Embryonic facial prominence (tissue), 1 donor: ENCODE data around the gene PITPNC1.
"Not testable (repeated sequence)": the region's sequence is repeated elsewhere in the genome, so short reads cannot be mapped to it uniquely, and the experiment has no call there.

Source experiments
- DNase-seq: peaks from one replicate; pipeline ENCODE4 v3.0.0-alpha.2; 2016; ENCODE audit errors: extremely low spot score

The PITPNC1 gene

DNA sequence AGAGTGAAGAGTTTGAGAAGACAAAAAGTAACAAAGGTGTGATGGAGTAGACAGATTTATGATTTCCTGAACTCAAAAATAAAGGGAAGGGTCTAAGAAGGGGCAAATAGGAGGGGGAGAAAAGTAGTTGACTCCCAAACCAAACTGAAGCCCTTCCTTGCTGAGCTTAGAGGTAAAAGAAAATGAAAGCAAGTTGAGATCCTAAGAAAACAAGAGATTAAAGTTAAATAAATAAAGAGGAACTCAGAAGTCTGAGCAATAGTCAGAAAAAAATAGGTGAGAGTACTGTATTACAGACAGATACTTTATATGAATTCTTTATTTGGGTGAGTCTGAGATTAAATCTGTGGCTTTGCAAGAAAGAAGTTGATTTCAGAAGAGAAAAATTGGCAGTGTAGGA lies 7.4 kb upstream of the PITPNC1 start:
- no peak for DNase-seq

DNA sequence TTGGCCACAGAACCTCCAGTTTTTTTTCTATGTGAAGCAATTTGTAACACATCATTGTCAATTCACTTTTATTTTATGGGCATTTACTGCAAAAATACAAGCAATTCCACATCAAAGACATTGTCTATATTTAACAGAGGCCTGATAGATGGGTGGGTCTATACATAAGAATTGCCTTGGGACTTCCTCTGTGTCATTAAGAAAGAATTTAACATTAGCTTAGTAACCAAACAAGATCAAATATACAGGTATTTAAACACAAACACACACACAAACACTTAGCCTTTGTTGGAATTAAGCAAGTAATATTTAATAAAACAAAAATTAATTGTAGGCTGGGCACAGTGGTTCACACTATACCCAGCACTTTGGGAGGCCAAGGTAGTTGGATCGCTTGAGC lies 4.3 kb upstream of the PITPNC1 start:
- no peak for DNase-seq

GRCh38 chr17:67374329-67375053 lies 2.6 kb upstream of the PITPNC1 start:
- DNase-seq = peak; percentile 63

DNA sequence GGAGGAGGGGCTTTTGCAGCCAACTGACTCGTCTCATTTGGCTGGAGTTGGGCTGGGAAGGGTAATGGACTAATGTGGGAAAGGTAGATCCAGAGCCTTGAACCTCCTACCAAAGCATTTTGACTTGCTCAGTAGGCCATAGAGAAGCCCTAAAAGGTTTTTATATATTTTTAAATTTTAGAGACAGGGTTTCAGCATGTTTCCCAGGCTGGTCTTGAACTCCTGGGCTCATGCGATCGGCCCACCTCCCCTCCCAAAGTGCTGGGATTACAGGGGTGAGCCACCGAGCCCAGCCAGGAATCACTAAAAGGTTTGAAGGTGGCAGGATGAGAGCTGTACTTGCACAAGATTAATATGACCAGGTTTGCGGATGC lies 2.0 kb upstream of the PITPNC1 start:
- no peak for DNase-seq

DNA sequence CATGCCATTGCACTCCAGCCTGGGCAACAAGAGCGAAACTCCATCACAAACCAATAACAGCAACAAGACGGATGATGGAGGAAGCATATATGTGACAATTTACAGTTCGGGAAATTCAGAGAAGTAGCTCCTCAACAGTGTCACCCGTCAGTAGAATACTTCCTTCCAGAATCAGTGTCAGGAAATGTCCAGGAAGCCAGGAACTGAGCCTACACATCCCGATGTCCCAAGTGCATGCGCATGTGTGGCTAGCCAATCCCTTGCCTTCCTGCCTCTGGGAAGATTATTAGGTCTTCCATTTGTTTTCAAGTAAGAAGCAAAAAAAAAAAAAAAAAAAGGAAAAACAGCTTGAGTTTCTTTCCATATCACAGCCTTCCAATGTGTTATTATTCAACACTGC lies 1.4 kb upstream of the PITPNC1 start:
- DNase-seq = no peak

- DNase-seq = peak; percentile 83
These were observed 705 bp upstream of the PITPNC1 start for GRCh38 chr17:67376415-67376736.

DNA sequence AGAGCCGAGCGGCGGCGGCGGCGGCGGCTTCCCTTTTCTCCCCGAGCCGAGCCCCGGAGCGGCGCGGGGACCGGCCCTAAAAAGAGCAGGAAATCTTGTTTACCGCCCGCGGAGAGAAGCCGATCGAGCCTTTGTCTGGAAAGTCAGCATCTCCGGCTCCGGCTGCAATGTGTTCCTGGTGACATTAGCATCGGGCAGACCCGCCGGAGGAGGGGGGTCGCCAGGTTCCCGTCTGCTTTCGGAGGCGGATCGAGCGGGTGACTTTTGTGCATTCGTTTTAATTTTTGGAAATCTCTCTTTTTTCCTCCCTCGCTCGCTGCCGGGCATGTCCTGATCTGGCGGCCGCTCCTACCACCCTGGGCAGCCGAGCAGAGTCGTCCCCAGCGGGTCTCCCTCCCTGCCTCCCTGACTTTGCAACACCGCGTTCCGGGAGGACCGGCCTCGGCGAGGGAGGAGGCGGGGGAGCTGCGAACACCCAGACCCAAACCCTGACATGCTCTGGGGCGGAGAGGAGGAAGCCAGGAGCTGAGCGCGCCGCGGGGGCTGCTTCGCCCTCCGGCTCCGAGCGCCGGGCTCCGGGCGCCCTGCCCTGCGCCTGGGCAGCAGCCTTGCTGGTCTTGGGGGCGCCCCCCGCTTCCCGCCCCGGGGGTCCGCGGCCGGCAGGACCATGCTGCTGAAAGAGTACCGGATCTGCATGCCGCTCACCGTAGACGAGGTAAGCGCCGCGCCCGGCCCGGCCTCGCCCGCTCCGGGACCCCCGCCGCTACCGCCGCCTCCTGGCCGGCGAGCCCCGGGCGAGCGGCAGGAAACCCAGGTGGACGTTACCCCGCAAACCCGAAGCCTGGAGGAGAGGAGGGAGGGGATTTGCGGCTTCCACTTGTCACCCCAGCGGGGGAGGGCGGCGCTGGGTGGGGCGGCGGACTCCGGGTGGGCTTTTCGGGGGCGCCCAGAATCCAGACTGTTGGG lies 690 bp downstream of the PITPNC1 start:
- peak; percentile 49 for DNase-seq

- peak; percentile 49 for DNase-seq
These were observed 1.6 kb downstream of the PITPNC1 start for GRCh38 chr17:67378454-67379250.

- DNase-seq = no peak
These were observed 2.2 kb downstream of the PITPNC1 start for GRCh38 chr17:67379251-67379630.

DNA sequence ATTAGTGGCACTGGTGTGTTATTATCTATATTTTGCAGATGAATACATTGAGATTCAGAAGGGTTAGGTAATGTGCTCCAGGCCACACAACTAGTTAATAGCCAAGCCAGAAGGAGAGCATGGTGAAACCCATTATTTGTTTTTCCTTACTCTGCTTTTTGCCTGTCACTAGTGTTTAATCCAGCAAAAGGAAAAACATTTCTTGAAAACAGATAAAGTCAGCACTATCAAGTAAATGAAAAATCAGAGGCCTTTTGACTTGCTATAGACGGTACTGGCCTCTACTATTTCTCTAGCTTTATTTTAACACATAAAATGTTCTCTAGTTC lies 4.8 kb downstream of the PITPNC1 start:
- DNase-seq = no peak

DNA sequence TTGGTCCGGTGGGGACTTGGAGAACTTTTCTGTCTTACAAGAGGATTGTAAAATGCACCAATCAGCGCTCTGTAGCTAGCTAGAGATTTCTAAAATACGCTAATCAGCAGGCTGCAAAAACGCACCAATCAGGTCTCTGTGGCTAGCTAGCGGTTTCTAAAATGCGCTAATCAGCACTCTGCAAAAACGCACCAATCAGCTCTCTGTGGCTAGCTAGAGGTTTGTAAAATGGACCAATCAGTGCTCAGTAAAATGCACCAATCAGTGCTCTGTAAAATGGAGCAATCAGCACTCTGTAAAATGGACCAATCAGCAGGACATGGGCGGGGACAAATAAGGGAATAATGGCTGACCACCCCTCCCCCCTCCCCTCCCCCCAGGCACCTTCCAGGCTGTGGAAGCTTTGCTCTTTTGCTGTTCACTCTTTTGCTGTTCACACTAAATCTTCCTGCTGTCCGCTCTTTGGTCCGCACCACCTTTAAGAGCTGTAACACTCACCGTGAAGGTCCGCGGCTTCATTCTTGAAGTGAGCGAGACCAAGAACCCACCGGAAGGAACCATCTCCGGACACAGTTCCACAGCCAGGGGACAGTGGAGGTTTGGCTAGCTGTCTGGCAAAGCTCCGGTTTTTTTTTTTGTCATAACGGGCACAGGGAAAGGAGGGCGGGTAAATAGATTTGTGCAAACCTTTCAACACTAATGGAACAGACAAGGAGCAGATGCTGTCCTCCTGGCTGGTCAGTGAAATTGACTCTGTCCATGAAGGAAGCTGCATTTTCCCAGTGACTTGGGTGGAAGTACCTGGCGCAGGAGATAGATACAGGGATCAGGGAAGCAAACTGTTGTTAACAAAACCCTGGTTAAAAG lies 8.3 kb downstream of the PITPNC1 start:
- no peak for DNase-seq

DNA sequence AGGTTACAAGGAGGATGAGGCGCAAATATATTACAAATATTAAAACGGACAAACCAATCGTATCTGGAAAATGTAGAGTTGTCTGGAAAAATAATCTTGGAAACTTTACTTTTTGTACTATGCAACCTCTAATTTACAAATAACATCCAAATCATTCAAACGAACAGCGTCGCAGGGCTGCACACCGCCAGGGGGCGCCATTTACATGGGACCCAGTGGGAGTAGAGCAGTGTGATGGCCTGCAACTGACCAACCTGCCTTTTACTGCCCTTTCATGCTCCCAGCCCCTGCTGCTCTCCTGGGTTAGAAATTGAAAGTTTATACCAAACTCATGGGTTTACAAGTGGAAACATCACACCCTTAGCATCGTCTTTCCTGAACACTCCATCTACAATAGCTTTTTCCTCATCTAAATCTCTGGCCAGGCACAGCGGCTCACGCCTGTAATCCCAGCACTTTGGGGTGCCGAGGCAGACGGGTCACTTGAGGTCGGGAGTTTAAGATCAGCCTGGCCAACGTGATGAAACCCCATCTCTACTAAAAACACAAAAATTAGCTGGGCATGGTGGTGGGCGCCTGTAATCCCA lies 10.0 kb downstream of the PITPNC1 start:
- no peak for DNase-seq

DNA sequence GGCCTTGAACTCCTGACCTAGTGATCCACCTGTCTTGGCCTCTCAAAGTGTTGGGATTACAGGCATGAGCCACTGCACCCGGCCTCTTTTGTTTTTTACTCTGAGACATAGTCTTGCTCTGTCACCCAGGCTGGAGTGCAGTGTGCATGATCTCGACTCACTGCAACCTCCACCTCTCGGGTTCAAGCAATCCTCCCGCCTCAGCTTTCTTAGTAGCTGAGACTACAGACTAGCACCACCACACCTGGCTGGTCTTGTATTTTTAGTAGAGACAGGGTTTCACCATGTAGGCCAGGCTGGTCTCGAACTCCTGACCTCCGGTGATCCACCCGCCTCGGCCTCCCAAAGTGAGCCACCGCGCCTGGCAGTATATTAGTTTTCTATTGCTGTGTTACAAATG lies 11.5 kb downstream of the PITPNC1 start:
- not testable (repeated sequence) for DNase-seq

GRCh38 chr17:67388986-67389385 lies 11.9 kb downstream of the PITPNC1 start:
- DNase-seq = no peak

DNA sequence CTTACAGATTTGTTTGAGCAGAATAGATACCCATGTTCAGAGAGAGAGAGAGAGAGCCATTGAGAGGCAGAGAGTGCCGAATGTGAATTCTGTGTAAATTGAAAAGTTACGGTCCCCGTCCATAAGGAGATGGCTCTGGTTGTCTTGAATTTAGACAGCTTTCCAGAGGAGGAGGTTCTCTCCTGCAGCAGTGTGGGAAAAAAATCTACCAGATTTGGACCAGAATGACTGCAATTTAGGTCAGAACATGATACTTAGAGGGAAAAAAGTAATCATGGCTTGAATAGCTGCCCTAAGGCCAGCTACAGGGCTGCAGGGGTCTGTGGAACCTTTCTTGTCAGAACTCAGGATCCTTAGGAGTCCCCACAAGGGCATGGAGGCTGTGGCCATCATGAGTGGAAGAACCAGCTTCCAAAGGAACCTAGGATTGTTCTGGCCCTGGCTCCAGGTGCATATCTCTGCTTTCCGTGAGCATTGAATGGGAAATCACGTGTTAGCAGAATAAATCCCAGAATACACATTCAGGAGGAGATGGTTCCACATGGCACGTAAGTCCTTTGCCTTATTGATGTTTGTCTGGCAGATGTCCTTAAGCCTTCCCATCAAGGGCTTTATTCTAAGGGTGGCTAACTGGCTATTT lies 13.0 kb downstream of the PITPNC1 start:
- no peak for DNase-seq

- no peak for DNase-seq
These were observed 13.7 kb downstream of the PITPNC1 start for GRCh38 chr17:67390646-67391361.

GRCh38 chr17:67392111-67392510 lies 15.0 kb downstream of the PITPNC1 start:
- DNase-seq = no peak

- DNase-seq = no peak
These were observed 16.8 kb downstream of the PITPNC1 start for GRCh38 chr17:67393809-67394397.

DNA sequence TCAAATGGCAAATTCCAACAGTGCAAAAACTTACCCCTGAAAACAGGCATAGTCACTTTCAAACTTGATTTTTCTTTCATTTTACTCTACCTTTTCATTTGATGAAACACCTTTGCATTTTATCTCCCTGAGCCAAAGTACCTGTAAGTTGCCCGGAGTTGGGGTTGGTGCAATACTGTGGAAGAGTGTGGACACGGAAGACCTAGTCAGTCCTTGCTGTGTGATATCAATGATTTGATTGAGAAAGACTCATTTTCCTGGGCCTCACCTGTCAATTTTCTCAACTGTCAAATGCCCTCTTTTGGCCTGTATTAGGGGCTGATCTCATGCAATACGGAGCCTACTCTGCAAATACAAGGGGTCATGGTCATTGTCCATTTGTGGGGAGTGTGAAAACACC lies 22.6 kb downstream of the PITPNC1 start:
- DNase-seq = no peak

DNA sequence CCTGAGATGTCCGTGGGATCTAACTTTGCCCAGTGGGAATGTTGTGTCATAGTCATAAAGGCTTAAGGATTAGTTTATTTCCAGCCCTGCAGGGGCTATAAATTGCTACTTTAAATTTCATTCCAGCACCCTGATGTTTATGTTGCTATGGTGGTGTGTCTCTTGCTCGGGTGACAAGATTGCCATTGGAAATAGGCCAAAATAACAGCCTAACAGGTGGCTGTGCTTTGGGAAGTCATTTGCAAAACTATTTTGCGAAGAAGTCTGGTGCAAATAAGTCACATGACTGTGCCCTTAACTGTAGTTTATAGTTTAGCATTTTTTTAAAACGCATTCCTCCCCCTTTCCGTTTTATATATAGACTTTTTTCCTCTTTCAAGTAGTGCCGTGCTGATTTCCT lies 23.1 kb downstream of the PITPNC1 start:
- DNase-seq = no peak
